ENCODE data around the gene SLFN14.
"Not testable (repeated sequence)": the region's sequence is repeated elsewhere in the genome, so short reads cannot be mapped to it uniquely, and the experiment has no call there.

SLFN14 gene

GRCh38 chr17:35568561-35568960 lies 7.9 kb upstream of the SLFN14 start:
- H3K4me3 ChIP-seq (ENCODE audit: low read depth, low read length), result peak overlapping the region; percentile 67
- DNase-seq, result no peak
- H3K36me3 ChIP-seq, result no peaks in the 10 kb centered on the region
- H3K27me3 ChIP-seq, result peaks cover 27% of the 10 kb centered on the region
- H3K4me1 ChIP-seq, result no peaks in the 10 kb centered on the region; the same call in 1 of the 2 replicates
- H3K9me3 ChIP-seq, result no peaks in the 10 kb centered on the region
- no peak for TF ChIP-seq CTCF (IDR thresholded peaks at IDR 0.05; ENCODE audit: low read depth, low read length)

GRCh38 chr17:35566968-35567367 lies 6.3 kb upstream of the SLFN14 start:
- Histone ChIP-seq H3K36me3 (no peaks in the 10 kb centered on the region), H3K9me3 (no peaks in the 10 kb centered on the region), H3K4me3 (ENCODE audit: low read depth, low read length) (peak overlapping the region; percentile 67), H3K4me1 (no peaks in the 10 kb centered on the region; the same call in 1 of the 2 replicates), H3K27me3 (peaks cover 42% of the 10 kb centered on the region)
- no peak for DNase-seq
- TF ChIP-seq CTCF (IDR thresholded peaks at IDR 0.05; ENCODE audit: low read depth, low read length), result no peak

GRCh38 chr17:35563181-35563580 lies 2.6 kb upstream of the SLFN14 start:
- H3K27me3 ChIP-seq, result peaks cover 64% of the 10 kb centered on the region
- not testable (repeated sequence) for H3K4me3 ChIP-seq (ENCODE audit: low read depth, low read length); DNase-seq; H3K36me3 ChIP-seq; H3K4me1 ChIP-seq; H3K9me3 ChIP-seq

GRCh38 chr17:35559495-35560210 lies 966 bp downstream of the SLFN14 start:
- Histone ChIP-seq H3K36me3 (no peaks in the 10 kb centered on the region), H3K9me3 (no peaks in the 10 kb centered on the region), H3K4me3 (ENCODE audit: low read depth, low read length) (no peak overlapping the region), H3K4me1 (no peaks in the 10 kb centered on the region), H3K27me3 (peaks cover 81% of the 10 kb centered on the region)
- TF ChIP-seq CTCF (IDR thresholded peaks at IDR 0.05; ENCODE audit: low read depth, low read length), result no peak
- DNase-seq, result no peak

- no peaks in the 10 kb centered on the region for H3K4me1 ChIP-seq
- TF ChIP-seq CTCF (IDR thresholded peaks at IDR 0.05; ENCODE audit: low read depth, low read length), result no peak
- H3K36me3 ChIP-seq, result no peaks in the 10 kb centered on the region
- no peak for DNase-seq
- H3K9me3 ChIP-seq, result no peaks in the 10 kb centered on the region
- peaks cover 76% of the 10 kb centered on the region for H3K27me3 ChIP-seq
- H3K4me3 ChIP-seq (ENCODE audit: low read depth, low read length), result no peak overlapping the region
These were observed 3.3 kb downstream of the SLFN14 start for GRCh38 chr17:35557353-35557752.

GRCh38 chr17:35555691-35556090 lies 4.9 kb downstream of the SLFN14 start:
- Histone ChIP-seq H3K36me3 (no peaks in the 10 kb centered on the region), H3K4me3 (ENCODE audit: low read depth, low read length) (no peak overlapping the region), H3K4me1 (no peaks in the 10 kb centered on the region), H3K27me3 (peaks cover 78% of the 10 kb centered on the region), H3K9me3 (no peaks in the 10 kb centered on the region)
- TF ChIP-seq CTCF (IDR thresholded peaks at IDR 0.05; ENCODE audit: low read depth, low read length), result peak; percentile 47
- DNase-seq, result no peak

Measured in BE2C (cell line).